ENCODE data around the gene C20orf204.

GRCh38 chr20:64037498-64038213 lies 1.7 kb downstream of the C20orf204 start:
- no peak for TF ChIP-seq CTCF (IDR thresholded peaks at IDR 0.05; ENCODE audit: low read length)
- TF ChIP-seq EZH2phosphoT487 (IDR thresholded peaks at IDR 0.05; ENCODE audit: low read length), result no peak
- TF ChIP-seq EZH2 (optimal IDR thresholded peaks at IDR 0.05; ENCODE audit: low read depth, low read length), result no peak

Measured in MM.1S (cell line).